GM23248 (cell line): ENCODE results near the gene DLD.

ENCODE experiments used
- EZH2 ChIP-seq: fragments of 200-600 bp; sonication (generic); IDR thresholded peaks from 2 replicates; pipeline ENCODE4 v1.6.1; 2018; ENCODE audit warnings: antibody characterized with exemption, mild to moderate bottlenecking; ENCODE audit not compliant: insufficient read depth, poor library complexity, severe bottlenecking
- EZH2phosphoT487 ChIP-seq: fragments of 200-600 bp; sonication (generic); IDR thresholded peaks from 2 replicates; pipeline ENCODE4 v1.6.1; 2018; ENCODE audit warnings: antibody characterized with exemption, moderate library complexity, mild to moderate bottlenecking, low read depth; ENCODE audit not compliant: insufficient read depth

DNA sequence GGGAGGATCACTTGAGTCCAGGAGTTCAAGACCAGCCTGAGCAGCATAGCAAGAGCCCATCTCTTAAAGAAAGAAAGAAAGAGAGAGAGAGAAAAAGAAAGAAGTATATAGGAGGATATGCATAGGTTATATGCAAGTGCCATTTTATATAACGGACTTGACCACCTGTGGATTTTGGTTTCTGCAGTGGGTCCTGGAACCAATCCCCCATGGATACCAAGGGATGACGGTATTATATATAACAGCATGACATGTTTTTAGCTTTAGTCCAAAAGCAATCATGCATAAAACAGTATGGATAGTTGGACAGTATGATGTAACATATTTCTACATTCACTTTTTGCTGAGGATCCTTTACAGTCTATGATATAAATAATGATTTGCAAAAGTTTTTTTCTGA lies 45.3 kb downstream of the DLD start:
- TF ChIP-seq EZH2 (no peak), EZH2phosphoT487 (no peak)
